Neural progenitor cell (in vitro differentiated cells): Measurements from ENCODE around the gene SLC43A3.

ENCODE experiments used
- CTCF ChIP-seq: fragments of 200-600 bp; sonication (generic); IDR thresholded peaks from 2 replicates; pipeline ENCODE4 v1.5.1; 2017; ENCODE audit warnings: antibody characterized with exemption, mild to moderate bottlenecking
- EZH2 ChIP-seq: fragments of 200-600 bp; sonication (generic); IDR thresholded peaks from 2 replicates; pipeline ENCODE4 v1.6.1; 2017; ENCODE audit warnings: antibody characterized with exemption, mild to moderate bottlenecking, moderate library complexity
- EZH2phosphoT487 ChIP-seq: fragments of 200-600 bp; sonication (generic); IDR thresholded peaks from 2 replicates; pipeline ENCODE4 v1.6.1; 2017; ENCODE audit warnings: antibody characterized with exemption

GRCh38 chr11:57418131-57418530 lies 8.8 kb downstream of the SLC43A3 start:
- no peak for TF ChIP-seq CTCF
- TF ChIP-seq EZH2phosphoT487, result no peak
- TF ChIP-seq EZH2, result no peak
